Right lobe of liver (tissue), 4 donors: Measurements from ENCODE around the gene SGTA.

ENCODE experiments used
- CTCF ChIP-seq, 4 donors: fragments of 200-600 bp in 3 of 4; fragments of 450-650 bp in 1 of 4; IDR thresholded peaks; one replicate each; pipeline versions ENCODE4 v1.5.1 to v1.8.0; 2016 to 2022; ENCODE audit warnings: antibody characterized with exemption in 4 of 4, mild to moderate bottlenecking in 2 of 4
- POLR2A ChIP-seq: fragments of 450-650 bp; IDR thresholded peaks from one replicate; pipeline ENCODE4 v1.6.1; 2017; ENCODE audit warnings: antibody characterized with exemption, mild to moderate bottlenecking
- donor health status: DM: no; HTN: no; CAD: no.
- donor health status: DM: no; HTN: no; CAD: no.
- donor health status: DM: no; HTN: yes; CAD: no.

DNA sequence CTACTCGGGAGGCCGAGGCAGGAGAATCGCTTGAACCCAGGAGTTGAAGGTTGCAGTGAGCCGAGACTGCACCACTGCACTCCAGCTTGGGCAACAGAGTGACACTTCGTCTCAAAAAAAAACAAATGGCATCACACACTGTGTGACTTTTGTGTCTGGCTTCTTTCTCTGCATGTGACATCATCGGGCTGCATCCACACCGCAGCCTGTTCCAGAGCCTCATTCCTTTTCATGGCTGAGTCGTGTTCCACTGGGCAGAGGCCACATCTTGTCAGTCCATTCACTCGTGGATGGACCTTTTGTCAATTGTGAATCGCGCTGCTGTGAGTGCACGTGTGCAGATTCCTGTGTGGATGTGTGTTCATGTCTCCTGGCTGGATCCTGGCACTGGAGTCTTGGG lies 10.5 kb upstream of the SGTA start:
- TF ChIP-seq CTCF (IDR thresholded peaks at IDR 0.05) (no peak), POLR2A (no peak)
